GM19397 (cell line): ENCODE data around the gene LCN15.

Experiments used
- ATAC-seq: cut with Tn5 transposase; IDR thresholded peaks from one replicate; pipeline ENCODE4 v1.9.1; 2021; ENCODE audit warnings: mild to moderate bottlenecking, moderate library complexity; ENCODE audit not compliant: unreplicated experiment

Gene LCN15

GRCh38 chr9:136741883-136742571 lies 22.3 kb downstream of the LCN15 start:
- no peak for ATAC-seq

- no peak for ATAC-seq
Measured at GRCh38 chr9:136740971-136741882, 23.1 kb downstream of the LCN15 start.

- no peak for ATAC-seq
Measured at GRCh38 chr9:136740491-136740890, 23.8 kb downstream of the LCN15 start.

- ATAC-seq: no peak
Measured at GRCh38 chr9:136740069-136740468, 24.2 kb downstream of the LCN15 start.

- no peak for ATAC-seq
Measured at GRCh38 chr9:136739509-136739908, 24.8 kb downstream of the LCN15 start.

- ATAC-seq: no peak
Measured at GRCh38 chr9:136738960-136739359, 25.4 kb downstream of the LCN15 start.

DNA sequence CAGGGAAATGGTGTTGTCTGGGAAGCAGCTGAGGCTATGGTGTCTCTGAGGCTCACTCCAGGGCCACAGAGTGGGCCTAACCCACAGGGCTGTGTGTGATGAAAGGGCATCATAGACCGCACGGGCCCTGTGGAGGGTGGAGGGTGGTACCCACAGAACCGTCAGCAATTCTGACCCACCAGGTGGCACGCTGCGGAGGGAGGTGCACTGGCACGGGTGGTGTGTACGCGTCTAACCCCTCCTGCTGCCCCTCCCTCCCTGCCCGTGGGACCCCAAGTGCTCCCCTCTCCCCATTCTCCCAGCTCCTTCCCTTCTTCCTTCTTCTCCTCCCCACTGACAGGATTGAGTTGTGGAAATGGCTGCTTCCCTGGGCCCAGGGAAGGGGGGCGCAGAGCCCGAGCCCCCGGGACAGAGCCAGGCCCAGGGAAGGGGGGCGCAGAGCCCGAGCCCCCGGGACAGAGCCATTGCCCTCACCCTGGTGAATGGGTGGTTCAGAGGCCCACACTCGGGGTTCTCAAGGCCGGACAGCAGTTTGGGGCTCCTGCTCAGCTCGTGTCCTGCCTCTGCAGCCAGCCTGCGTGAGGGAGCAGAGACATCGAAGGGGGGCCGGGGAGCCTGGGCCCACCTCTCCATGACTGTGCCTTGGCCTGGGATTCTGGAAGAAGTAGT lies 28.4 kb downstream of the LCN15 start:
- ATAC-seq: no peak

DNA sequence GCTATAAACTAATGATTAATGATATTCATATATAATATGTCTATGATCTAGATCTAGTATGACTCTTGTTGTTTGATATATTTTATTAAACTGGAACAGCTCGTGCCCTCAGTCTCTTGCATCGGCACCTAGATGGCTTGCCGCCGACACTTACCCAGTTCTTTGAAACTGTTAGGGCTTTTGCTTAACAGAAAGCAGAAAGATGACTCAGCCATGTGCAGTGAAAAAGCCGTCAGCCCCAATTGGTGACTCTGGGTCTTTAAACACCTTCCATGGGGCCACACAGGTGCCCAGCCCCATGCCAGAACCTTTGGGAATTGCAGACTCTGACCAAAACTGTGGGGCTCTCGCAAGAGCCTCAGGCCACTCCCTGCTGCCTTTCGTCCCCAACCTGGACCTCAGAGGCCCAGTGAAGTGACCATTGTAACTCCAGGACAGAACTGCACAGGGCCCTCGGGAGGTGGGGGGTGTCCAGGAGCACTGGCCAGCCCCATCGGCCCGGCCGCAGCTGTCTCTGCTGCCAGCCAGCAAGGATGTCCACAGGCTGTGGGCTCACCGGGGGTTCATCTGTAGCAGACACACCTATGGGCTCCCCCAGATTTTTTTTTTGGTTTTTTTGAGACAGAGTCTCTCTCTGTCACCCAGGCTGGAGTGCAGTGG lies 29.4 kb downstream of the LCN15 start:
- no peak for ATAC-seq

- ATAC-seq: no peak
Measured at GRCh38 chr9:136733611-136734010, 30.7 kb downstream of the LCN15 start.

DNA sequence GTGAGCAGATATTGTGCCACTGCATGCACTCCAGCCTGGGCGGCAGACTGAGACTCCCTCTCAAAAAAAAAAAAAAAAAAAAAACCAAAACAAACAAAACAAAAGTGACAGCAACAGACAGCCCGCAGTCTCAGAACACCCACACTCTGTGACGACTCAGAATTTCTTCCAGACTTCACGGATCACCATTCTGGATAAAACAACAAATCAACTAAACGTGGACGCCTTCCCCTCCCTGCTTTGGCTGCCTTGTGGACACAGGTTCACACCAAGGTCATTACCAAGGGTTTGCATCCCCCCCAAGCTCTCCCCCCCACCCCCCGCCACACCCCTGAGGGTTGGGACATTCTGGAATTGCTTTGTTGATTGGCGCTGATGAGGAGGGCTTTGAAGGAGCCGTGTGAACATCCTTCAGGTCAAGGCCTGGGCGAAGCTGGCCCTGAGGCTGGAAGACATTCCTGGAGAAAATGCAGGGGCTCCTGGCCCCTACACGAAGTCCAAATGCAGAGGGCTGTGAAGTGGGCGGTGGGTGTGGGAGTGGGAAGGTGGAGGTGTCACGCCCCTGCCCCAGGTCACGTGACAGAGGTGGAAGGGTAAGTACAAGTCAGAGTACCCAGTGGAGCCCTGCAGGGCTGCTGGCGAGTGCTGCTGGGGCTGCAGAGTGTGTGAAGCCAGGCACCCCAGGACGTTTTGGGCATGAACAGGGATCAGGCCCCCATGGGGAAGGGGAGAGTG lies 31.7 kb downstream of the LCN15 start:
- no peak for ATAC-seq

GRCh38 chr9:136729926-136730325 lies 34.4 kb downstream of the LCN15 start:
- no peak for ATAC-seq

GRCh38 chr9:136729144-136729543 lies 35.2 kb downstream of the LCN15 start:
- ATAC-seq: no peak

DNA sequence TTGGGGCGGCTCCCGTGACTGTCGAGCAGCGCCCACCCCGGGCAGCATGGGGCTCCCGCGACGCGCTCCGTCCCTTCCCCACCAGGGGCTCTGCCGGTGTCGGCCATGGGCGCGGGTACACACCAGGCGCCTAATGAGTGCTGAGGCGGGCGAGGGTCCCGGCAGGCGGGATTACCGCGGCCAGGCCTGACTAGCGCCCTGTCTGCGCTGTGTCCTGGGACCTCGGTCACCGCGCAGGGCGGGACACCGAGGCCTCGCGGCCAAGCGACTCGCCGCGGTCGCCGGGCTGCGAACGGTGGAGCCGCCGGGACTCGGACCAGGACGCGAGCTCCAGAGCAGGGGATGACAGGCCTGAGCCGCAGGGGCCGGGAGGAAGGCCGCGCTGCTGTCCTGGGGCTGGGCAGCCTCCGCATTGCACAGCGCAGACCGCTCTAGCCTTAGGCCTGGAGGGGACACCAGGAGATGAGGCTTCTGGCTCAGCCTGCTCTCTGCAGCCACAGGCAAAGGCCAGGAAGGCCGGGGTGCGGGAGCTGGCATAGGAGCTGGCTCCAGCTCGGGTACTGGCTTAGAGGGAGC lies 35.7 kb downstream of the LCN15 start:
- peak; percentile 30 for ATAC-seq

DNA sequence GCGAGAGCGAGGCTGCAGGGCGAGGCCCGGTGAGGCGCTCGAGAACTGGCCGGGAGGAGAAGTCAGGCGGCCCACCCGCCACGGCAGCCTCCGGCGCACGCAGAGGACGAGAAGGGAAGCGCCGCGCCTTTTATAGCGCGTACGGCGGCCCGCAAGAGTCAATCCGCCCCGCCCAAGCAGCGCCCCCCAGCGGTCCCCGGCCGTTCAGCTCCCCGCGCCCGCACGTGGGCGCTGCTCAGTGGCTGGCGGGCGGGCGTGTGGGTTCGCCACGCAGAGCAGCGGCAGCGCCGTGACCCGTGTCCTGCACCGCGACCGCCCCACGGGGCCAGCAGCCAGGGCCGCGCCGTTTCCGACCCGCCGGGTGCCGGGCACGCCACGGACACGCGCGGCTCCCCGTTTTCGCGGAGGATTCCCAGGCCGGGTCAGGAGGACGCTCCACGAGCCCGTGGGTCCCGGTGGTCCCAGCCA lies 36.2 kb downstream of the LCN15 start:
- peak; percentile 70 for ATAC-seq

- no peak for ATAC-seq
Measured at GRCh38 chr9:136726631-136727191, 37.6 kb downstream of the LCN15 start.

GRCh38 chr9:136726118-136726517 lies 38.2 kb downstream of the LCN15 start:
- no peak for ATAC-seq

GRCh38 chr9:136725612-136726011 lies 38.7 kb downstream of the LCN15 start:
- ATAC-seq: no peak

DNA sequence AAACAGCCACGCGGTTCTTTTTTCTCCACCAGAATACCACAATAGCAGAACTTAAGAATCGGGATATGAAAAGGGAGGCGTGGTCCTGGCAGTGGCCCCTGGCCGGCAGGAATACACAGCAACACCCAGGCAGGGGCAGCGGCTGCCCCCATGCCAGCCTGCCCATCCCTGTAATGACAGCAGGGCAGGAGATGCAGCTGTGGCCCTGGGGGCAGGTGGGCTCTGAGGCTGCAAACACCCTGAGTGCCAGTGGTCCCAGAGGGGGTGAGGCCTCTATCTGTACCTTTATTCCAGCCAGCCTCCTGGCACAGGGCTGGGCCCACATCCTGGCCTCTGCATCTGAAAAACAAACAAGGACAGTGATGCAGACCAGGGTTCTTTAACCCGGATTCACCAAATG lies 39.5 kb downstream of the LCN15 start:
- no peak for ATAC-seq

- ATAC-seq: no peak
Measured at GRCh38 chr9:136723989-136724388, 40.3 kb downstream of the LCN15 start.
